ENCODE results near the gene ARPP21. TPM values are rescaled to one million over a fixed set of nuclear protein-coding genes. Genes with fewer than 3 reads are reported as not detected.

Gene ARPP21
- polyA plus RNA-seq, 1 donor (not counting 4 experiments of a cell fraction or from before 2014, with no cell fraction given), result not detected

GRCh38 chr3:35710554-35710953 lies 71.2 kb downstream of the ARPP21 start:
- no peaks in the 10 kb centered on the region for H3K27me3 ChIP-seq (ENCODE audit: control insufficient read depth, extremely low read depth, insufficient read depth, low read length)
- no peak overlapping the region for H2AFZ ChIP-seq (ENCODE audit: control insufficient read depth, low read length)
- H4K20me1 ChIP-seq (ENCODE audit: control insufficient read depth, extremely low read depth, insufficient read depth, low read length), result no peaks in the 10 kb centered on the region
- no peaks in the 10 kb centered on the region for H3K79me2 ChIP-seq (ENCODE audit: control insufficient read depth, insufficient read depth, low read length)
- FAIRE-seq, result no peak
- no peak overlapping the region for H3K9ac ChIP-seq (ENCODE audit: control insufficient read depth, extremely low read depth, insufficient read depth, low read length)
- H3K4me2 ChIP-seq (ENCODE audit: control insufficient read depth, extremely low read depth, insufficient read depth, low read depth, low read length), result no peak overlapping the region
- no peak overlapping the region for H3K4me3 ChIP-seq (ENCODE audit: control insufficient read depth in 2 of 3, extremely low read depth in 1 of 3, insufficient read depth in 2 of 3, low read depth in 1 of 3, low read length in 3 of 3)
- dilution Hi-C loops (cut with MboI; ENCODE audit: extremely low pct_ligation_motif_present, low sequenced_read_pairs), result no loop called here
- H3K36me3 ChIP-seq (ENCODE audit: control insufficient read depth in 2 of 2, extremely low read depth in 1 of 2, insufficient read depth in 2 of 2, low read length in 2 of 2), result no peaks in the 10 kb centered on the region
- no peak for DNase-seq (ENCODE audit: low read depth, low spot score)
- no peaks in the 10 kb centered on the region for H3K4me1 ChIP-seq (ENCODE audit: control insufficient read depth, extremely low read depth, insufficient read depth, low read length)
- H3K9me1 ChIP-seq (ENCODE audit: control insufficient read depth, extremely low read depth, insufficient read depth, low read length), result no peaks in the 10 kb centered on the region
- TF ChIP-seq EZH2 (IDR thresholded peaks at IDR 0.05; ENCODE audit: low read length) (no peak), CTCF (optimal IDR thresholded peaks at IDR 0.05 in 1 of 3, IDR thresholded peaks at IDR 0.05 in 1 of 3, conservative IDR thresholded peaks at IDR 0.05 in 1 of 3; ENCODE audit: extremely low read depth in 1 of 3, insufficient read depth in 2 of 3, low read length in 3 of 3) (no peak)
- no peaks in the 10 kb centered on the region for H3K9me3 ChIP-seq (ENCODE audit: control insufficient read depth, low read depth, low read length)
- no peak overlapping the region for H3K27ac ChIP-seq (ENCODE audit: control insufficient read depth, insufficient read depth, low read length)

GRCh38 chr3:35718921-35719320 lies 79.6 kb downstream of the ARPP21 start:
- Histone ChIP-seq H4K20me1 (ENCODE audit: control insufficient read depth, extremely low read depth, insufficient read depth, low read length) (no peaks in the 10 kb centered on the region), H3K4me1 (ENCODE audit: control insufficient read depth, extremely low read depth, insufficient read depth, low read length) (no peaks in the 10 kb centered on the region), H3K27ac (ENCODE audit: control insufficient read depth, insufficient read depth, low read length) (no peak overlapping the region), H3K9me1 (ENCODE audit: control insufficient read depth, extremely low read depth, insufficient read depth, low read length) (no peaks in the 10 kb centered on the region), H3K36me3 (ENCODE audit: control insufficient read depth in 2 of 2, extremely low read depth in 1 of 2, insufficient read depth in 2 of 2, low read length in 2 of 2) (no peaks in the 10 kb centered on the region), H3K4me2 (ENCODE audit: control insufficient read depth, extremely low read depth, insufficient read depth, low read depth, low read length) (no peak overlapping the region), H2AFZ (ENCODE audit: control insufficient read depth, low read length) (no peak overlapping the region), H3K9ac (ENCODE audit: control insufficient read depth, extremely low read depth, insufficient read depth, low read length) (no peak overlapping the region), H3K79me2 (ENCODE audit: control insufficient read depth, insufficient read depth, low read length) (no peaks in the 10 kb centered on the region), H3K4me3 (ENCODE audit: control insufficient read depth in 2 of 3, extremely low read depth in 1 of 3, insufficient read depth in 2 of 3, low read depth in 1 of 3, low read length in 3 of 3) (no peak overlapping the region), H3K9me3 (ENCODE audit: control insufficient read depth, low read depth, low read length) (no peaks in the 10 kb centered on the region), H3K27me3 (ENCODE audit: control insufficient read depth, extremely low read depth, insufficient read depth, low read length) (no peaks in the 10 kb centered on the region)
- TF ChIP-seq CTCF (optimal IDR thresholded peaks at IDR 0.05 in 1 of 3, IDR thresholded peaks at IDR 0.05 in 1 of 3, conservative IDR thresholded peaks at IDR 0.05 in 1 of 3; ENCODE audit: extremely low read depth in 1 of 3, insufficient read depth in 2 of 3, low read length in 3 of 3) (no peak), EZH2 (IDR thresholded peaks at IDR 0.05; ENCODE audit: low read length) (no peak)
- no peak for DNase-seq (ENCODE audit: low read depth, low spot score)
- FAIRE-seq, result no peak
- dilution Hi-C loops (cut with MboI; ENCODE audit: extremely low pct_ligation_motif_present, low sequenced_read_pairs), result no loop called here
